Osteocyte (in vitro differentiated cells): Measurements from ENCODE around the gene PTPRN2. TPM values are rescaled to one million over a fixed set of nuclear protein-coding genes. Genes with fewer than 3 reads are reported as not detected.

Experiments
- DNase-seq: peaks from one replicate; pipeline ENCODE4 v3.0.0; 2021; ENCODE audit warnings: mixed read lengths; ENCODE audit not compliant: unreplicated experiment; ENCODE audit errors: extremely low spot score
- H3K27ac Mint-ChIP-seq: one replicate; pipeline ENCODE4 v1.8.0; 2021; ENCODE audit warnings: mild to moderate bottlenecking, mixed read lengths; ENCODE audit not compliant: unreplicated experiment
- H3K27me3 Mint-ChIP-seq: one replicate; pipeline ENCODE4 v1.8.0; 2021; ENCODE audit warnings: mixed read lengths; ENCODE audit not compliant: unreplicated experiment
- H3K36me3 Mint-ChIP-seq: one replicate; pipeline ENCODE4 v1.8.0; 2021; ENCODE audit warnings: mixed read lengths; ENCODE audit not compliant: unreplicated experiment
- H3K4me1 Mint-ChIP-seq: one replicate; pipeline ENCODE4 v1.8.0; 2021; ENCODE audit warnings: mixed read lengths; ENCODE audit not compliant: unreplicated experiment
- H3K4me3 Mint-ChIP-seq: one replicate; pipeline ENCODE4 v1.8.0; 2021; ENCODE audit warnings: mild to moderate bottlenecking, moderate library complexity, mixed read lengths; ENCODE audit not compliant: unreplicated experiment
- H3K9me3 Mint-ChIP-seq: one replicate; pipeline ENCODE4 v1.8.0; 2021; ENCODE audit warnings: mixed read lengths; ENCODE audit not compliant: unreplicated experiment
- total RNA-seq: library from RNA; stranded (reverse); gene quantifications from 2 replicates; pipeline ENCODE4 v1.2.1, GENCODE V29; 2021
- TF ChIP-seq, protein P1 (sequence below): fragments of 200-600 bp; sonication (generic); IDR thresholded peaks from 2 replicates; pipeline ENCODE4 v1.5.0; 2021; ENCODE audit warnings: antibody characterized with exemption, mild to moderate bottlenecking, moderate library complexity

PTPRN2 gene
- total RNA-seq, 1 donor from 2014 or later, result 0.59 TPM

- Mint-ChIP-seq H3K4me1 (no peaks in the 10 kb centered on the region), H3K27me3 (no peaks in the 10 kb centered on the region), H3K4me3 (no peak overlapping the region), H3K27ac (no peak overlapping the region), H3K36me3 (no peaks in the 10 kb centered on the region), H3K9me3 (no peaks in the 10 kb centered on the region)
- no peak for DNase-seq
- TF ChIP-seq, protein P1, sequence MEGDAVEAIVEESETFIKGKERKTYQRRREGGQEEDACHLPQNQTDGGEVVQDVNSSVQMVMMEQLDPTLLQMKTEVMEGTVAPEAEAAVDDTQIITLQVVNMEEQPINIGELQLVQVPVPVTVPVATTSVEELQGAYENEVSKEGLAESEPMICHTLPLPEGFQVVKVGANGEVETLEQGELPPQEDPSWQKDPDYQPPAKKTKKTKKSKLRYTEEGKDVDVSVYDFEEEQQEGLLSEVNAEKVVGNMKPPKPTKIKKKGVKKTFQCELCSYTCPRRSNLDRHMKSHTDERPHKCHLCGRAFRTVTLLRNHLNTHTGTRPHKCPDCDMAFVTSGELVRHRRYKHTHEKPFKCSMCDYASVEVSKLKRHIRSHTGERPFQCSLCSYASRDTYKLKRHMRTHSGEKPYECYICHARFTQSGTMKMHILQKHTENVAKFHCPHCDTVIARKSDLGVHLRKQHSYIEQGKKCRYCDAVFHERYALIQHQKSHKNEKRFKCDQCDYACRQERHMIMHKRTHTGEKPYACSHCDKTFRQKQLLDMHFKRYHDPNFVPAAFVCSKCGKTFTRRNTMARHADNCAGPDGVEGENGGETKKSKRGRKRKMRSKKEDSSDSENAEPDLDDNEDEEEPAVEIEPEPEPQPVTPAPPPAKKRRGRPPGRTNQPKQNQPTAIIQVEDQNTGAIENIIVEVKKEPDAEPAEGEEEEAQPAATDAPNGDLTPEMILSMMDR, result no peak
These were observed 984.6 kb downstream of the PTPRN2 start for GRCh38 chr7:157603005-157603404.

- no peak overlapping the region for H3K27ac Mint-ChIP-seq
- TF ChIP-seq, protein P1, result no peak
These were observed 985.0 kb downstream of the PTPRN2 start for GRCh38 chr7:157602581-157602980.

DNA sequence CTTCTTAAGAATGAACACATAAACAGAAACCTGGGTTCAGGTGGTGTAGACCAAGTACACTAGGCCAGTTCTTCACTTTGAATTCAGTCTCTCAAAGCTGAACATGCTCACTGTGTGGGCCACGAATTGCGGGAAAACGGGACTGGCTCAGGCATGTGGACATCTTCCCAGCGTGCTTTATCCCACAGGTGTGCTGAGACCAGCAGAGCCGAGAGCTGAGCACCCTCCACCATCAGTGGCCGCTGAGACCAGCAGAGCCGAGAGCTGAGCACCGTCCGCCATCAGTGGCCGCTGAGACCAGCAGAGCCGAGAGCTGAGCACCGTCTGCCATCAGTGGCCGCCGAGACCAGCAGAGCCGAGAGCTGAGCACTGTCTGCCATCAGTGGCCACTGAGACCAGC is 985.5 kb downstream of the PTPRN2 start:
- H3K27me3 Mint-ChIP-seq, result no peaks in the 10 kb centered on the region
- TF ChIP-seq, protein P1, result no peak
- no peaks in the 10 kb centered on the region for H3K4me1 Mint-ChIP-seq
- no peak for DNase-seq
- H3K27ac Mint-ChIP-seq, result no peak overlapping the region
- H3K9me3 Mint-ChIP-seq, result no peaks in the 10 kb centered on the region
- H3K36me3 Mint-ChIP-seq, result no peaks in the 10 kb centered on the region
- H3K4me3 Mint-ChIP-seq, result no peak overlapping the region

More at GRCh38 chr7:157602581-157602980, 985.0 kb downstream of the PTPRN2 start:
- DNase-seq, result no peak
- Mint-ChIP-seq H3K36me3 (no peaks in the 10 kb centered on the region), H3K4me3 (no peak overlapping the region), H3K27me3 (no peaks in the 10 kb centered on the region), H3K9me3 (no peaks in the 10 kb centered on the region), H3K4me1 (no peaks in the 10 kb centered on the region)

DNA sequence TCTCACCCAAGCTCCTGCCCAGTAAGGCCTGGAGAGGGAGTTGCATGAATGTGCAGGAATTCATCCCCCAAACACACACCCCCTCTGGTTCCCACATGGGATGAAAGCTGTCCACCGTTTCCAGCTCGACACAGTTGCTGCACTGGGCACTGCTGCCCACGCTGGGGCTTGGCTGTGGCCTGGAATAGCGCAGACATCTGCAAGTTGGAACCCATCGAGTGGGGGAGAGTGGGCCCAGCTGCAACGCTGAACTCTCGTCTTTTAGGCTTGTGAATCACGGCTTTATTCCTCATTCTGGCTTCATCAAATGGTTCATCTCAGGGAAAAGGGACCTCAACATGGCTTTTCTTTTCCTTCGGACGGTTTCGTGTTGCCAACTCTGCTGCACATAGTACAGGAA is 986.1 kb downstream of the PTPRN2 start:
- TF ChIP-seq, protein P1, result no peak
- DNase-seq, result no peak
- H3K27ac Mint-ChIP-seq, result no peak overlapping the region
- H3K4me3 Mint-ChIP-seq, result no peak overlapping the region
- H3K4me1 Mint-ChIP-seq, result no peaks in the 10 kb centered on the region
- H3K27me3 Mint-ChIP-seq, result no peaks in the 10 kb centered on the region
- no peaks in the 10 kb centered on the region for H3K9me3 Mint-ChIP-seq
- no peaks in the 10 kb centered on the region for H3K36me3 Mint-ChIP-seq

- DNase-seq, result no peak
- Mint-ChIP-seq H3K36me3 (no peaks in the 10 kb centered on the region), H3K27ac (no peak overlapping the region), H3K27me3 (no peaks in the 10 kb centered on the region), H3K9me3 (no peaks in the 10 kb centered on the region), H3K4me3 (no peak overlapping the region), H3K4me1 (no peaks in the 10 kb centered on the region)
- TF ChIP-seq, protein P1, result no peak
These were observed 988.1 kb downstream of the PTPRN2 start for GRCh38 chr7:157599491-157599890.
